ENCODE data around the gene PLEKHM3. TPM values are rescaled to one million over a fixed set of nuclear protein-coding genes. Genes with fewer than 3 reads are reported as not detected.
"Not testable (repeated sequence)": the region's sequence is repeated elsewhere in the genome, so short reads cannot be mapped to it uniquely, and the experiment has no call there.

The PLEKHM3 gene
- polyA plus RNA-seq, 2 of the 4 experiments (the other 2 are of a cell fraction), result 2.9 to 6.5 TPM

DNA sequence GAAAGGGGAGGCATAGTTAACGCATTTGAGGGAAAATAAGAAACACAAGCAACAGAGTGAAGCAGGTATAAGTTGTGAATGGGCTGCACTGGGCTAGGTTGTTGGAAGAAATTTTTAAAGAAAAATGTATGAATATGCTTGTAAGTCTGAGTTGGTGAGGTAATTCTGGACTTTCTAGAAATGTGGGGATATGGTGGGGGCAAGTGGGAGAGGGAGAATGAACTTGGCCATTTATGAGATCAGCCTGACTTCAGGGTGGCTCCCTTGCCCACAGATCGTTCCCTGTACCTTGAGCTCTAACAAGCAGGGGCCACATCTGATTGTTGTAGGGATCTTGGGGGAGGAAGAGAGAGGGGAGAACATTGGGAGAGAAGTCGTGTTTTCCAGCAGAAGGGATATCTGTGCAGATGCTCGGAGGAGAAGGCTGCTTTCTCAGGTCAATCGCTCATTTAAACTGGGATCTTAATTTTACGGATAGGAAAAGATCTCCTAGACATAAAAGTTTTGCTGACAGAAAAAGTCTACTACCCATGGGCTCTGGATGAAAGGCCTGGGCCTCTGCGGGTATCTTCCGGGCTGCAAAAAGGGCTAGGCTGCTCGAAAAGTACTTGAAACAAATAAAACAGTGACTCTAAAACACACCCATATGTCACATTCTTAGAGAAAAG is 213.1 kb downstream of the PLEKHM3 start:
- WGBS (ENCODE audit: missing lambda C conversion rate), result 89% methylated on average over 9 of the region's 9 CpGs
- DNase-seq (ENCODE audit: low read depth in 1 of 2, low spot score in 1 of 2), result no peak
- ChIA-PET CTCF (interaction anchor here (0.7 to 1.2 kb wide), 3 partner anchors 19 to 66 kb away, joined by 3 read pairs; partner anchors contain the start of gene FZD5), POLR2A (no interaction called here)
- FAIRE-seq, result no peak
- ATAC-seq, result no peak; a peak in 1 of 6 replicates
- Histone ChIP-seq H3K4me1 (peaks cover 27% of the 10 kb centered on the region), H3K4me3 (no peak overlapping the region), H3K27ac (peak overlapping the region in 1 of 2 experiments; percentile 68; a peak in 3 of 6 replicates), H3K4me2 (no peak overlapping the region), H3K9me3 (no peaks in the 10 kb centered on the region)
- no peak for TF ChIP-seq KDM5A (IDR thresholded peaks at IDR 0.05)
- TF ChIP-seq HES2 (IDR thresholded peaks at IDR 0.05), result no peak
- TF ChIP-seq SMC3 (IDR thresholded peaks at IDR 0.05), result no peak
- TF ChIP-seq CBX2 (IDR thresholded peaks at IDR 0.05; ENCODE audit: borderline replicate concordance, low read depth), result no peak
- no peak for TF ChIP-seq HDAC2 (IDR thresholded peaks at IDR 0.05)
- TF ChIP-seq JUNB (IDR thresholded peaks at IDR 0.05), result no peak
- TF ChIP-seq, protein P1, sequence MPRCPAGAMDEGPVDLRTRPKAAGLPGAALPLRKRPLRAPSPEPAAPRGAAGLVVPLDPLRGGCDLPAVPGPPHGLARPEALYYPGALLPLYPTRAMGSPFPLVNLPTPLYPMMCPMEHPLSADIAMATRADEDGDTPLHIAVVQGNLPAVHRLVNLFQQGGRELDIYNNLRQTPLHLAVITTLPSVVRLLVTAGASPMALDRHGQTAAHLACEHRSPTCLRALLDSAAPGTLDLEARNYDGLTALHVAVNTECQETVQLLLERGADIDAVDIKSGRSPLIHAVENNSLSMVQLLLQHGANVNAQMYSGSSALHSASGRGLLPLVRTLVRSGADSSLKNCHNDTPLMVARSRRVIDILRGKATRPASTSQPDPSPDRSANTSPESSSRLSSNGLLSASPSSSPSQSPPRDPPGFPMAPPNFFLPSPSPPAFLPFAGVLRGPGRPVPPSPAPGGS (IDR thresholded peaks at IDR 0.05), result no peak
- no peak for TF ChIP-seq CHD2 (IDR thresholded peaks at IDR 0.05; ENCODE audit: low read length, partially characterized antibody)
- TF ChIP-seq HOXA7 (CRISPR knock-in tag; IDR thresholded peaks at IDR 0.05), result no peak
- TF ChIP-seq MYC (IDR thresholded peaks at IDR 0.05; ENCODE audit: borderline replicate concordance, low read length), result no peak
- no peak for TF ChIP-seq FOXS1 (CRISPR knock-in tag; IDR thresholded peaks at IDR 0.05)
- no peak for TF ChIP-seq HOXB5 (CRISPR knock-in tag; IDR thresholded peaks at IDR 0.05)
- TF ChIP-seq NFE2L2 (conservative IDR thresholded peaks at IDR 0.05; ENCODE audit: low read length), result no peak
- TF ChIP-seq CTCF (IDR thresholded peaks at IDR 0.05), result no peak
- no peak for TF ChIP-seq CBX8 (IDR thresholded peaks at IDR 0.05)
- TF ChIP-seq HMGXB4 (CRISPR knock-in tag; IDR thresholded peaks at IDR 0.05; ENCODE audit: borderline replicate concordance), result no peak
- no peak for TF ChIP-seq SREBF2 (IDR thresholded peaks at IDR 0.05)
- TF ChIP-seq MAFK (IDR thresholded peaks at IDR 0.05; ENCODE audit: partially characterized antibody), result no peak
- no peak for TF ChIP-seq EHMT2 (IDR thresholded peaks at IDR 0.05; ENCODE audit: low read depth)
- TF ChIP-seq TP53 (CRISPR knock-in tag; IDR thresholded peaks at IDR 0.05), result no peak

- Histone ChIP-seq H3K27ac (peak overlapping the region in 1 of 2 experiments; percentile 68; a peak in 3 of 6 replicates), H3K4me1 (peaks cover 27% of the 10 kb centered on the region), H3K4me2 (0 out of 3 replicates have a peak overlapping the region, but pooled peaks have one; percentile 16)
- H3K9me3 ChIP-seq; FAIRE-seq; POLR2A ChIA-PET; DNase-seq (ENCODE audit: low read depth in 1 of 2, low spot score in 1 of 2); ATAC-seq; H3K4me3 ChIP-seq: not testable (repeated sequence)
- WGBS (ENCODE audit: missing lambda C conversion rate), result 68% methylated on average over 9 of the region's 10 CpGs
- CTCF ChIA-PET, result interaction anchor here (0.7 to 2.1 kb wide), 5 partner anchors 19 to 229 kb away, joined by 3 to 9 read pairs (median 3); partner anchors contain the start of gene FZD5
Measured at GRCh38 chr2:207811658-207812057, 213.7 kb downstream of the PLEKHM3 start.

Data from A549 (cell line).